ENCODE measurements around the gene NCF2. TPM values are rescaled to one million over a fixed set of nuclear protein-coding genes. Genes with fewer than 3 reads are reported as not detected.

The NCF2 gene
- total RNA-seq, 1 experiment from 2014 or later: 5.4 TPM

GRCh38 chr1:183553331-183553730 lies 36.9 kb downstream of the NCF2 start:
- DNase-seq (ENCODE audit: low read depth): no peak

- DNase-seq (ENCODE audit: low read depth): no peak
Measured at GRCh38 chr1:183552891-183553290, 37.4 kb downstream of the NCF2 start.

- no peak for DNase-seq (ENCODE audit: low read depth)
Measured at GRCh38 chr1:183552441-183552840, 37.8 kb downstream of the NCF2 start.

GRCh38 chr1:183551924-183552323 lies 38.3 kb downstream of the NCF2 start:
- DNase-seq (ENCODE audit: low read depth): no peak

- no peak for DNase-seq (ENCODE audit: low read depth)
Measured at GRCh38 chr1:183550915-183551314, 39.3 kb downstream of the NCF2 start.

- DNase-seq (ENCODE audit: low read depth): no peak
Measured at GRCh38 chr1:183548116-183548515, 42.1 kb downstream of the NCF2 start.

GRCh38 chr1:183546427-183546826 lies 43.8 kb downstream of the NCF2 start:
- DNase-seq (ENCODE audit: low read depth): no peak

GRCh38 chr1:183544598-183545297 lies 45.5 kb downstream of the NCF2 start:
- DNase-seq (ENCODE audit: low read depth): peak; percentile 23

- DNase-seq (ENCODE audit: low read depth): peak; percentile 52
Measured at GRCh38 chr1:183543619-183544204, 46.5 kb downstream of the NCF2 start.

GRCh38 chr1:183537405-183537804 lies 52.9 kb downstream of the NCF2 start:
- peak; percentile 5 for DNase-seq (ENCODE audit: low read depth)

- DNase-seq (ENCODE audit: low read depth): no peak
Measured at GRCh38 chr1:183533617-183534174, 56.6 kb downstream of the NCF2 start.

GRCh38 chr1:183528577-183528976 lies 61.7 kb downstream of the NCF2 start:
- no peak for DNase-seq (ENCODE audit: low read depth)

- DNase-seq (ENCODE audit: low read depth): no peak
Measured at GRCh38 chr1:183522104-183522503, 68.2 kb downstream of the NCF2 start.

GRCh38 chr1:183520379-183520778 lies 69.9 kb downstream of the NCF2 start:
- DNase-seq (ENCODE audit: low read depth): no peak

GRCh38 chr1:183517401-183517800 lies 72.9 kb downstream of the NCF2 start:
- DNase-seq (ENCODE audit: low read depth): no peak

GRCh38 chr1:183516725-183517124 lies 73.5 kb downstream of the NCF2 start:
- no peak for DNase-seq (ENCODE audit: low read depth)

GRCh38 chr1:183515002-183515689 lies 75.1 kb downstream of the NCF2 start:
- peak; percentile 82 for DNase-seq (ENCODE audit: low read depth)

- no peak for DNase-seq (ENCODE audit: low read depth)
Measured at GRCh38 chr1:183514235-183514634, 76.0 kb downstream of the NCF2 start.

GRCh38 chr1:183512450-183512849 lies 77.8 kb downstream of the NCF2 start:
- DNase-seq (ENCODE audit: low read depth): no peak

GRCh38 chr1:183508694-183509093 lies 81.6 kb downstream of the NCF2 start:
- DNase-seq (ENCODE audit: low read depth): no peak

- DNase-seq (ENCODE audit: low read depth): no peak
Measured at GRCh38 chr1:183506561-183506960, 83.7 kb downstream of the NCF2 start.
